Common myeloid progenitor, CD34-positive (primary cell): ENCODE results near the gene ZNF165.
"Not testable (repeated sequence)": the region's sequence is repeated elsewhere in the genome, so short reads cannot be mapped to it uniquely, and the experiment has no call there.

Source experiments
- CTCF ChIA-PET: fragments of 350-600 bp; sonication (Branson Sonifier 250); formaldehyde crosslinking; loops from one replicate; lab custom pipeline; 2021; ENCODE audit warnings: antibody characterized with exemption; lab: Charles Lee
- POLR2A ChIA-PET: fragments of 350-600 bp; sonication (Branson Sonifier 250); formaldehyde crosslinking; loops from one replicate; lab custom pipeline; 2021; ENCODE audit warnings: antibody characterized with exemption; lab: Charles Lee
- DNase-seq, 3 donors: peaks; one replicate each; pipeline versions ENCODE4 v3.0.0 to v3.0.0-alpha.2; 2013
- H3K27ac ChIP-seq, 2 experiments: 1 replicate in 1 of 2; 2 replicates in 1 of 2; pipeline ENCODE4 v1.7.0; 2013; ENCODE audit warnings: inconsistent platforms in 2 of 2, low read length in 2 of 2, mild to moderate bottlenecking in 2 of 2, low read depth in 1 of 2, moderate library complexity in 1 of 2; ENCODE audit not compliant: severe bottlenecking in 2 of 2, insufficient read depth in 1 of 2, poor library complexity in 1 of 2
- H3K27me3 ChIP-seq, 5 experiments: replicated peaks in 2 of 5; 1 replicate in 3 of 5; 2 replicates in 2 of 5; pipeline versions ENCODE4 v1.6.1 to v1.7.0; 2013; ENCODE audit warnings: low read length in 4 of 5, mild to moderate bottlenecking in 2 of 5, moderate library complexity in 2 of 5, inconsistent platforms in 1 of 5; ENCODE audit not compliant: insufficient read depth in 5 of 5, control insufficient read depth in 4 of 5
- H3K36me3 ChIP-seq, 4 experiments: 1 replicate in 2 of 4; 2 replicates in 2 of 4; pipeline versions ENCODE4 v1.6.1 to v1.7.0; 2013; ENCODE audit warnings: low read length in 3 of 4, control low read depth in 1 of 4, mild to moderate bottlenecking in 1 of 4; ENCODE audit not compliant: control insufficient read depth in 4 of 4, insufficient read depth in 4 of 4
- H3K4me1 ChIP-seq, 4 experiments: 1 replicate in 3 of 4; 2 replicates in 1 of 4; pipeline versions ENCODE4 v1.6.1 to v1.7.1; 2013; ENCODE audit warnings: low read length in 3 of 4, mild to moderate bottlenecking in 3 of 4, control low read depth in 1 of 4, inconsistent platforms in 1 of 4, moderate library complexity in 1 of 4; ENCODE audit not compliant: control insufficient read depth in 4 of 4, insufficient read depth in 4 of 4; ENCODE audit errors: control extremely low read depth in 1 of 4
- H3K4me3 ChIP-seq, 7 experiments: 1 replicate in 4 of 7; 2 replicates in 3 of 7; pipeline versions ENCODE4 v1.5.1 to v1.7.0; 2013; ENCODE audit warnings: mild to moderate bottlenecking in 7 of 7, low read length in 6 of 7, moderate library complexity in 6 of 7, inconsistent platforms in 2 of 7, low read depth in 2 of 7, control low read depth in 1 of 7; ENCODE audit not compliant: insufficient read depth in 4 of 7, control insufficient read depth in 1 of 7; ENCODE audit errors: extremely low read depth in 1 of 7
- H3K9me3 ChIP-seq, 5 experiments: 1 replicate in 4 of 5; 2 replicates in 1 of 5; pipeline versions ENCODE4 v1.6.1 to v1.7.1; 2013; ENCODE audit warnings: low read length in 4 of 5, mild to moderate bottlenecking in 2 of 5, inconsistent platforms in 1 of 5, low read depth in 1 of 5, moderate library complexity in 1 of 5; ENCODE audit not compliant: control insufficient read depth in 4 of 5, insufficient read depth in 2 of 5; ENCODE audit errors: control extremely low read depth in 1 of 5
- WGBS: methylation state at CpG from one replicate; pipeline ENCODE4 v1.1.5; 2013; ENCODE audit not compliant: insufficient coverage; 5-methylcytosine and 5-hydroxymethylcytosine counted together

ZNF165 gene

DNA sequence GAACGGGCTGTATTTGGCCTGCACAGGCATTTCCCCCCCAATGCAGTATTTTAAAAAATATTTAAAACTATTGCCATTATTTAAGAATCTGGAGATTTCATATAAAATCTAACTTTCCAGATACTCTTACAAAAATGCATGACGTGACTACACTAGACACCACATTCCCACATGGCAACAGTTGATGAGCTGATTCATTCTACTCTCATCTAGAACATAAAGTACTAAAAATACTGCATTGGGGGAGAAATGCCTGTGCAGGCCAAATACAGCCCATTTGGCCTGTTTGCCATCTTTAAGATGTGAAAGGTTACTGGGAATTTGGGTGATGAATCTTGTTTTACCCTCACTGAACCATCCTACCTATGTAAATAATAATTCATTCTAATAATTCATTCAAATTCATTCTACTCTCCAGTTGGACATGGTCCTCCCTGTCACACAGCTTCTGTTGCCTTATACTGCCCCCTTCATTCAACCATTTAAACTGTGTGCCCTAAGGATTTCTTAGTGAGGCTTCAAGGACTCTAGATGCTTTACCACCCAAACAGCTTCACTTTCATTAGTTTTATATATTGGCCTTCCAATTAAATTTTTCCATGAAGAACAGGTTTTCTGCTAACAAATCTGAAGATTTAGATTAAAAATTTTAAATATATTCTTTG is 37.1 kb downstream of the ZNF165 start:
- H3K36me3 ChIP-seq, result peaks cover 12 to 47% (median 27%) of the 10 kb centered on the region in 4 experiments
- H3K4me1 ChIP-seq, result no peaks in the 10 kb centered on the region
- no peaks in the 10 kb centered on the region for H3K27me3 ChIP-seq
- POLR2A ChIA-PET, result no interaction called here
- peak in 1 of 3 donors; percentile 47 for DNase-seq
- CTCF ChIA-PET, result interaction anchor here (0.9 to 2.1 kb wide), 6 partner anchors 8 to 295 kb away, joined by 3 to 7 read pairs (median 4); no protein-coding TSS in a partner anchor
- WGBS, result 100% methylated on average over 1 of the region's 2 CpGs
- H3K9me3 ChIP-seq, result no peaks in the 10 kb centered on the region
- H3K4me3 ChIP-seq, result no peak overlapping the region
- H3K27ac ChIP-seq, result no peak overlapping the region

DNA sequence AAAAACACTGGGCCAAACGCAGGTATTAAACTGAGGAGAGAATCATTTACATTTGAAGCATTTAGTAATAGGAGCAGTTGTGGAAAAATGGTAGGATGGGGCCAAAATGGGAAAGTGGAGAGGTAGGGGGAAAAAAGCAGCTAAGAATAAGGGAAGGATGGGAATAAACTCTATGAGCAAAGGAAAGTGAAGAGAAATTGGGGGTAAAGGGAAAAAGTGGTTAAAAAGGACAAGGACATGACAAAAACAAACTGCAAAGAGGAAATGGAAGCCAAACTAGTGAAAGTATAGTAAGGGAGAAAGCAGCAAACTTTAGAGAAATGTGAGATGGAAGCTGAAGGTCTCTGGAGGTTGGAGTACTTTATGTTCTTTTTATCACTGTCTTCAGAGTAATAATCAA is 37.8 kb downstream of the ZNF165 start:
- CTCF ChIA-PET, result interaction anchor here (0.5 to 1.3 kb wide), 4 partner anchors 13 to 296 kb away, joined by 3 to 5 read pairs (median 3); no protein-coding TSS in a partner anchor
- 100% methylated on average over 1 of the region's 1 CpG for WGBS
- Histone ChIP-seq H3K27me3 (no peaks in the 10 kb centered on the region), H3K36me3 (peaks cover 12 to 47% (median 27%) of the 10 kb centered on the region in 4 experiments), H3K4me3 (no peak overlapping the region), H3K4me1 (no peaks in the 10 kb centered on the region), H3K9me3 (no peaks in the 10 kb centered on the region), H3K27ac (peak overlapping the region in 1 of 2 experiments; percentile 22)
- DNase-seq, result no peak
- POLR2A ChIA-PET, result no interaction called here

DNA sequence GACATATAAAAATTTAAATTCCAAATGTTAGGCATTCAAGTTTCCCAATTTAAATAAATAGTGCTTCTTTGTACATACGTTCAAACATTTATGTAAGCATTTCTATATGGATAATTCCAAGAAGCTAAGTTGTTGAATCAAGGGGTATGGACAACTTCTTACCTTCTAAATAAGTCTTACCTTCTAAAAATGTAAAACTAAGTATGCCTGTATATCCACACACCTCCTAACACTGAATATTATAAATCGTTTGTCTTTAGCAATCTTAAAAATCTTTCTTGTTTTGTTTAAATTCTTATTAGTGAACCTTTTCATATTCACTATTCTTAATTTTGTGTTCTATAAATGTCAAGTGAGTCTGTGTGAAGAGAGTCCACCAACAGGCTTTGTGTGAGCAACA is 41.5 kb downstream of the ZNF165 start:
- Histone ChIP-seq H3K9me3 (no peaks in the 10 kb centered on the region), H3K27ac (no peak overlapping the region), H3K4me3 (no peak overlapping the region), H3K27me3 (no peaks in the 10 kb centered on the region), H3K4me1 (peaks cover 3 to 23% (median 16%) of the 10 kb centered on the region in 4 experiments), H3K36me3 (peaks cover 6 to 27% (median 13%) of the 10 kb centered on the region in 4 experiments)
- CTCF ChIA-PET, result interaction anchor here (1.4 kb wide), 1 partner anchor 10 kb away, joined by 3 read pairs; no protein-coding TSS in a partner anchor
- POLR2A ChIA-PET, result interaction anchor here (0.7 kb wide), 1 partner anchor 60 kb away, joined by 4 read pairs; no protein-coding TSS in a partner anchor
- DNase-seq, result no peak
- WGBS, result no CpG with 5 or more reads among the region's 2 CpGs

DNA sequence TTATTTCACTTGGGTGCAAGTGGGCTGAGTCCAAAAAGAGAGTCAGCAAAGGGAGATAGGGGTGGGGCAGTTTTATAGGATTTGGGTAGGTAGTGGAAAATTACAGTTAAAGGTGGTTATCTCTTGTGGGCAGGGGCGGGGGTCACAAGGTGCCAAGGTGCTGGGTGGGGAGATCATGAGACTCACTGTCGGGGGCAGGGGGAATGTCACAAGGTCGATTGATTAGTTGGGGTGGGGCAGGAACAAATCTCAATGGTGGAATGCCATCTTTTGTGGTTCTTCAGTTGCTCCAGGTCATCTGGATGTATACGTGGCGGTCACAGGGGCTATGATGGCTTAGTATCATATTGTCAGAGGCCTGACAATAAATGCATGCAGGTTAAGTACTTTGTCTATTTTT is 41.9 kb downstream of the ZNF165 start:
- H3K4me3 ChIP-seq, H3K27me3 ChIP-seq, DNase-seq, H3K9me3 ChIP-seq, H3K27ac ChIP-seq: not testable (repeated sequence)
- Histone ChIP-seq H3K36me3 (peaks cover 7 to 31% (median 15%) of the 10 kb centered on the region in 4 experiments), H3K4me1 (peaks cover 3 to 23% (median 16%) of the 10 kb centered on the region in 4 experiments)
- POLR2A ChIA-PET, result interaction anchor here (0.6 kb wide), 1 partner anchor 278 kb away, joined by 3 read pairs; no protein-coding TSS in a partner anchor
- CTCF ChIA-PET, result interaction anchor here (1.4 kb wide), 1 partner anchor 9 kb away, joined by 3 read pairs; no protein-coding TSS in a partner anchor
- WGBS, result 95% methylated on average over 5 of the region's 5 CpGs

DNA sequence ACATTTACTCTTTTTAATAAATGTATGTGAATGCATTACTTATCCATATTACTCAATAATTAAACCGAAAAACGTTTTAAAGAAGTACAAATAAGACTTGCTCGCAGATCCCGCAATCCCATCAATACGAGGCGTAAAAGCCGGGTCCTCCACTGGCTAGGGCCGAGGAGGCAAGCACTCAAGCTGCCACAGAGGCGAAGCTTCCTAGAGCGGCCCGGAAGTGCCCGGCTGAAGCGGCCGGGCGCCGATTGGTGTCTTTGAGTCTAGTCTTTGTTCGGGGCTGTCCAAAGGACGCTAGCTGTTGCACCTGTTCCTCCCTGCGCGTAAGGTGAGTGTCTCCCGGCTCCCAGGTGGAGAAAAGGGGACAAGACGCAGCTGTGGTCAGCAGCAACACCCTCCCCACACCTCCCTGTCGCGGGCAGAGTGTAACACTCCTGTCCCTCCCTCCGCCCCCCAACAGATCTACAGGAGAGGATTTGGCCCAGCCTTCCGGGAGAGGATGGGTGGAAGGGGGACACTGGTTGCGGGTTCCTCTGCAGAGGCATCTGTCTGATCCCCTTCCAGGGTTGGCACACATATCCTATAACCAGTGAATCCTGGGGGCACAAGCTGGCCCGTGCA is 44.1 kb downstream of the ZNF165 start, which contains the start of gene ZSCAN16:
Gene ZSCAN16 (plus strand): TSS at position 260 of the 621 bp plus-strand sequence. CDS start 835 bp downstream, outside the sequence.
- DNase-seq, result peak; percentile 76 to 82 (median 80)
- Histone ChIP-seq H3K4me3 (peak within 1 kb of the TSS; percentile 80 to 97 (median 92)), H3K36me3 (peaks cover 8 to 42% (median 21%) of the 10 kb centered on the region in 4 experiments), H3K27ac (peak within 1 kb of the TSS; percentile 49 to 88), H3K4me1 (peaks cover 3 to 23% (median 16%) of the 10 kb centered on the region in 4 experiments), H3K27me3 (no peaks in the 10 kb centered on the region), H3K9me3 (no peaks in the 10 kb centered on the region)
- POLR2A ChIA-PET, result interaction anchor here (0.6 to 1.3 kb wide), 3 partner anchors 11 to 1875 kb away, joined by 3 to 6 read pairs (median 4); no protein-coding TSS in a partner anchor
- WGBS, result 0% methylated on average over 16 of the region's 28 CpGs
- CTCF ChIA-PET, result interaction anchor here (0.9 to 1.6 kb wide), 5 partner anchors 8 to 232 kb away, joined by 3 to 9 read pairs (median 5); partner anchors contain the start of gene ZKSCAN8

DNA sequence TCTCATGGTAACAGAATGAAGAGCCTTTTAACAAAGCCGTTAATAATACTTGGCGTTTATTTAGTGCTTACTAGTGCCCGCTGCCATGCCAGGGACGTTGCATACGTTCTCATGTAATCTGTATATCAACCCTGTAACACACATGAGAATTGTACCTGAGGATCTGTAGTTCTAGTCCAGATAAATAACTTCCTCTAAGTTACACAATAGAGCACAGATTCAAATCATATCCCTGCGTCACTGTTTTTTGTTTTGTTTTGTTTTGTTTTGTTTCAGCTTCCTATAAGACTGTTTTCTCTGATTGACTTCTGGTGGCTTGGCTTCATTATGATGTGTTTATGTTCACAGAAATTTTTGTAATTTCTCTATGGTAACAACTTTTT is 44.6 kb downstream of the ZNF165 start:
- WGBS, result 0% methylated on average over 5 of the region's 6 CpGs
- ChIA-PET CTCF (interaction anchor here (0.9 to 1.6 kb wide), 6 partner anchors 8 to 232 kb away, joined by 3 to 9 read pairs (median 4); partner anchors contain the start of gene ZKSCAN8), POLR2A (interaction anchor here (0.6 to 0.7 kb wide), 2 partner anchors 11 to 1876 kb away, joined by 3 to 6 read pairs; no protein-coding TSS in a partner anchor)
- peaks cover 3 to 23% (median 16%) of the 10 kb centered on the region in 4 experiments for H3K4me1 ChIP-seq
- DNase-seq, result peak in 2 of 3 donors; percentile 50 to 63
- peaks cover 8 to 46% (median 23%) of the 10 kb centered on the region in 4 experiments for H3K36me3 ChIP-seq
- H3K9me3 ChIP-seq, result no peaks in the 10 kb centered on the region
- peak overlapping the region; percentile 49 to 88 for H3K27ac ChIP-seq
- no peaks in the 10 kb centered on the region for H3K27me3 ChIP-seq
- H3K4me3 ChIP-seq, result peak overlapping the region; percentile 80 to 97 (median 92)
